GM18519 (cell line): Measurements from ENCODE around the gene MTHFR.

Experiments
- ATAC-seq: cut with Tn5 transposase; IDR thresholded peaks from one replicate; pipeline ENCODE4 v1.9.1; 2021; ENCODE audit warnings: mild to moderate bottlenecking, moderate library complexity; ENCODE audit not compliant: unreplicated experiment, low FRiP score

The MTHFR gene

GRCh38 chr1:11799099-11799498 lies 6.7 kb downstream of the MTHFR start:
- ATAC-seq = no peak

- no peak for ATAC-seq
Observed at GRCh38 chr1:11797525-11798216, 8.1 kb downstream of the MTHFR start.

- no peak for ATAC-seq
Observed at GRCh38 chr1:11796036-11796828, 9.5 kb downstream of the MTHFR start.

GRCh38 chr1:11795238-11795890 lies 10.4 kb downstream of the MTHFR start:
- ATAC-seq = no peak

- no peak for ATAC-seq
Observed at GRCh38 chr1:11794446-11795237, 11.1 kb downstream of the MTHFR start.

- ATAC-seq = no peak
Observed at GRCh38 chr1:11793819-11794218, 11.9 kb downstream of the MTHFR start.

GRCh38 chr1:11792106-11792505 lies 13.7 kb downstream of the MTHFR start:
- ATAC-seq = no peak

- no peak for ATAC-seq
Observed at GRCh38 chr1:11790880-11791715, 14.7 kb downstream of the MTHFR start.

- no peak for ATAC-seq
Observed at GRCh38 chr1:11790101-11790879, 15.5 kb downstream of the MTHFR start.

- no peak for ATAC-seq
Observed at GRCh38 chr1:11789126-11790067, 16.4 kb downstream of the MTHFR start.

GRCh38 chr1:11788549-11789053 lies 17.2 kb downstream of the MTHFR start:
- no peak for ATAC-seq

GRCh38 chr1:11787804-11788436 lies 17.8 kb downstream of the MTHFR start:
- ATAC-seq = no peak

- ATAC-seq = no peak
Observed at GRCh38 chr1:11787251-11787803, 18.4 kb downstream of the MTHFR start.

- ATAC-seq = no peak
Observed at GRCh38 chr1:11786168-11786567, 19.6 kb downstream of the MTHFR start.

GRCh38 chr1:11784993-11785769 lies 20.6 kb downstream of the MTHFR start:
- ATAC-seq = no peak

- ATAC-seq = no peak
Observed at GRCh38 chr1:11784256-11784992, 21.3 kb downstream of the MTHFR start.
